ENCODE measurements around the gene TUBA3D.
A peak's percentile ranks its signal among the peaks of the same experiment; 100 is the strongest.
"Not testable (repeated sequence)": the region's sequence is repeated elsewhere in the genome, so short reads cannot be mapped to it uniquely, and the experiment has no call there.

The TUBA3D gene

DNA sequence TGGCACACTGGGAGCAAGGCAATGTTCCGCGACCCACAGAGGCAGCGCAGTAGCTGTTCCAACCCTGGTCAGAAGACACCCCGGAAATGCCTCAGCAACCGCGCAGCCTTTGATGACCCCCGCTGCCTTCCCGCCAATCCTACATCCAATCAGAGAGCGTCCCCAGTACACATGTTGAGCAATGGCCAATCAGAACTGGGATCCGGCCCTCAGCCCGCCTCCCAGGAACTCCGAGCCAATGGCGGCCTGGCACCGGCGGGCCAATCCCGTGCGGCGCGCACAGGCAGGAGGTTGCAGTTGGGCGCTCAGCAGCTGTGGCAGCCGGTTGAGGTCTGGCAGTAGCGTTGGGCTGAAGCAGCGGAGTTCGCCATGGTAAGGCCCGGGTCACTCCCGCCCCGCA lies at the start of gene TUBA3D:
TUBA3D (plus strand) TSS at position 289 of the 400 bp plus-strand sequence; CDS start at position 370, 81 bp downstream.
- no peak for DNase-seq (ENCODE audit: low read depth)
- H3K4me3 ChIP-seq (ENCODE audit: low read depth, low read length): no peak within 1 kb of the TSS
- TF ChIP-seq, protein P1, sequence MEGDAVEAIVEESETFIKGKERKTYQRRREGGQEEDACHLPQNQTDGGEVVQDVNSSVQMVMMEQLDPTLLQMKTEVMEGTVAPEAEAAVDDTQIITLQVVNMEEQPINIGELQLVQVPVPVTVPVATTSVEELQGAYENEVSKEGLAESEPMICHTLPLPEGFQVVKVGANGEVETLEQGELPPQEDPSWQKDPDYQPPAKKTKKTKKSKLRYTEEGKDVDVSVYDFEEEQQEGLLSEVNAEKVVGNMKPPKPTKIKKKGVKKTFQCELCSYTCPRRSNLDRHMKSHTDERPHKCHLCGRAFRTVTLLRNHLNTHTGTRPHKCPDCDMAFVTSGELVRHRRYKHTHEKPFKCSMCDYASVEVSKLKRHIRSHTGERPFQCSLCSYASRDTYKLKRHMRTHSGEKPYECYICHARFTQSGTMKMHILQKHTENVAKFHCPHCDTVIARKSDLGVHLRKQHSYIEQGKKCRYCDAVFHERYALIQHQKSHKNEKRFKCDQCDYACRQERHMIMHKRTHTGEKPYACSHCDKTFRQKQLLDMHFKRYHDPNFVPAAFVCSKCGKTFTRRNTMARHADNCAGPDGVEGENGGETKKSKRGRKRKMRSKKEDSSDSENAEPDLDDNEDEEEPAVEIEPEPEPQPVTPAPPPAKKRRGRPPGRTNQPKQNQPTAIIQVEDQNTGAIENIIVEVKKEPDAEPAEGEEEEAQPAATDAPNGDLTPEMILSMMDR (IDR thresholded peaks at IDR 0.05; ENCODE audit: insufficient read depth, low read depth, low read length, missing control alignments): no peak

DNA sequence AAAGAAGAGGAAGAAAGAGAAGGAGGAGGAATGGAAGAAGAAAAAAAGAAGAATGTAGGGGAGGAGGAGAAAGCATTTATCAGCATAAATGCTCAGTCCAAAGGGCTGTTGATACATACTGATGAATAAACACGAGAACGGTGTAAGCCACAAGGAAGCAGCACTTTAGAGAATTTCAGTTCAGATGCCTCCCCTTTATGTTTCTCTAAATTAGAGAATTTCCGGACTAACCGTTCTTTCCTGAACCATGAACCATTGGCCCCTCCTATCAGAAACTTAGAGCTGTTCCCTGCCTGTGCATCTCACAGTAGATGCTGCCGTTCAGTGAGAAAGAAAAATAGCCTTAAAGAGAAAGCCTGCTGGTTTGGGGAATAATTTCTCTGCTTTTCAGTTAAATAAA lies 49.2 kb upstream of the TUBA3D start:
- TF ChIP-seq, protein P1 (IDR thresholded peaks at IDR 0.05; ENCODE audit: insufficient read depth, low read depth, low read length, missing control alignments): no peak
- H3K4me3 ChIP-seq (ENCODE audit: low read depth, low read length): no peak overlapping the region
- peak; percentile 58 for DNase-seq (ENCODE audit: low read depth)

- TF ChIP-seq, protein P1 (IDR thresholded peaks at IDR 0.05; ENCODE audit: insufficient read depth, low read depth, low read length, missing control alignments): no peak
- DNase-seq (ENCODE audit: low read depth): no peak
- H3K4me3 ChIP-seq (ENCODE audit: low read depth, low read length): no peak overlapping the region
Measured at GRCh38 chr2:131431336-131431735, 44.6 kb upstream of the TUBA3D start.

DNA sequence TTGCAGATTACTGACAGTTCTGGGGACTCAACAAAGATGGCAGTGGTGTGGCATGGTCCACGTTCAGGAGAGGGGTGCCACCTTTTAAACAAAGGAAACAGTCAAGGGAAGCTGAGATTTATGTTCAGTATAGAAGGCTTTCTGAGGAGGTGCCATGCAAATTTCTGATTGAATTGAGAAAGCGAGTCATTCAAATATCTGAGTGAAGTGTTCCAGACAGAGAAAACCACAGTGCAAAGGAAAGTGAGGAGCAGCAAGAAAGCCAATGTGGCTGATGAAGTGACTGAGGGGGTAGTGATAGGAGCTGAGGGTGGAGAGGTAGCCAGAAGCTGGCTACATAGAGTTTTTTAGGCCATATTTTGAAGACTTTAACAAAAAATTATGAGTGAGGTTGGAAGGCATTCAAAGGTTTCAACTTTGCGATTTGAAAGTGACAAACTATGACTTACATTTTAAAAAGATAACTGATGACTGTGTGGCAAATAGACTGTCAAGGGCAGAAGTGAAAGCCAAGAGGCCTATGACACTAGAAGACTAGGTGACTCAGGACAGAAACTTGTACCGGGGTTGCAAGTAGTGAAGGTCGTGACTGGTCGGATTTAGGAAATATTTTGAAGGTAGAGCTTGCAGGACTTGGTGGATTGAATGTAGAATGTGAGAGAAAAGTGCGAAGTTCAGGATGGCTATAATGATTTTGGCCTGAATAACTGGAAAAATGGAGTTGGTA lies 35.0 kb upstream of the TUBA3D start:
- H3K4me3 ChIP-seq (ENCODE audit: low read depth, low read length): not testable (repeated sequence)
- DNase-seq (ENCODE audit: low read depth): peak; percentile 46

- not testable (repeated sequence) for DNase-seq (ENCODE audit: low read depth); H3K4me3 ChIP-seq (ENCODE audit: low read depth, low read length)
Measured at GRCh38 chr2:131444736-131445514, 31.0 kb upstream of the TUBA3D start.

DNA sequence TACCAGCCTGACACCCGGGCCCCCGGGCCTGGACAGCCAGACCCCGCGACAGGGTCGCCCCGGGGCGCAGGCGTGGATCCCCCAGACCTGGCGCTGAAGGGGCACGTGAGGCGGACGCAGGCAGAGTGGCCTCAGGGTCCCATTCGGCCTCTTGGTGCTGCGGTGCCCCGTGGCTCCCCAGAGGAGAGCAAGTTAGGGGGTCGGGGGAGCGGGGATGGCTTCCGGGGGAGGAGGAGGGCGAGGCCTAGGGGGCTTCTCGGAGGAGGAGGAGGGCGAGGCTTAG lies 30.5 kb upstream of the TUBA3D start:
- DNase-seq (ENCODE audit: low read depth); H3K4me3 ChIP-seq (ENCODE audit: low read depth, low read length): not testable (repeated sequence)

GRCh38 chr2:131445896-131446295 lies 30.0 kb upstream of the TUBA3D start:
- TF ChIP-seq, protein P1 (IDR thresholded peaks at IDR 0.05; ENCODE audit: insufficient read depth, low read depth, low read length, missing control alignments): no peak
- no peak overlapping the region for H3K4me3 ChIP-seq (ENCODE audit: low read depth, low read length)
- DNase-seq (ENCODE audit: low read depth): no peak

- not testable (repeated sequence) for H3K4me3 ChIP-seq (ENCODE audit: low read depth, low read length); DNase-seq (ENCODE audit: low read depth)
Measured at GRCh38 chr2:131447981-131448380, 27.9 kb upstream of the TUBA3D start.

DNA sequence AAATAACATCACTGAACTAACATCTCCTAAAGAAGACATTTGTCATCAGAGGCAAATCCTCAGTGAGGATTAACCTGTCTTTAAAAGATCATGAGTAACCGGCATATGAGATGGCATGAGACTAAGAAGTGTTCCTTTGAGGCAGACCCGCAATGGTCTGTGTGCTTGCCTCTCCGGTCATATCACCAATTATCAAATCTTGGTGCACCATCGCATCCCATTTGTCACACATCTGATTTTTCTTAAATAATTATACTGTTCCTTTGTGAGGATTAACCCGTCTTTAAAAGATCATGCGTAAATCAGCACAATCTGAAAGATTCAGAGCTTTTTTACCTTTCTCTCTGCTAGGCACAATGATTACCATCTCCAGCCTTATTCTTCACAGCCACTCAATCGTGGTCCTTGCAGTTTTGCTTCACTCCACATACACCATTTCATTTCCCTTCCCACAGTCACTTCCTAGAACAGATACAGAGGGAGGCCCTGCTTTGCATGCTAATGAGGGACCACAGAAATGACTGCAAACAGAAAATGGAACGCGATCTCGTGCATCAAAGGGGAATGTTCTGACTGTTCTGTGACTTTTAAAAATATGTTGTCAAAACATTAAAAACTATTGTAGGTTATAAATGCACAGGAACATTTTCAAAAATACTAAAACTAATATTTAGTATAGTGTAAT lies 24.5 kb upstream of the TUBA3D start:
- not testable (repeated sequence) for H3K4me3 ChIP-seq (ENCODE audit: low read depth, low read length); DNase-seq (ENCODE audit: low read depth)

- not testable (repeated sequence) for H3K4me3 ChIP-seq (ENCODE audit: low read depth, low read length); DNase-seq (ENCODE audit: low read depth)
Measured at GRCh38 chr2:131454914-131455313, 21.0 kb upstream of the TUBA3D start.

DNA sequence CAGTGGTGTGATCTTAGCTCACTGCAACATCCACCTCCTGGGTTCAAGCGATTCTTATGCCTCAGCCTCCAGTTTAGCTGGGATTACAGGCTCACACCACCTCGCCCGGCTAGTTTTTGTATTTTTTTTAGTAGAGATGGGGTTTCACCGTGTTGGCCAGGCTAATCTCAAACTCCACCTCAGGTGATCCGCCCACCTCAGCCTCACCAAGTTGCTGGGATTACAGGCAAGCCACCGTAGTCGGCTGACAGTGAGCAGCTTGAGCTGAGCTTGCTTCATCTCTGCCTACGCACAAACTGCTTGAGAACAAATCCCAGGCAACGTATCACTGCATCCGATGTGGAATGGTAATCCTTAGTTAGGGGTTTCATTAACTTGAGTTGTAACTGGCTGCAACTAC lies 8.2 kb upstream of the TUBA3D start:
- not testable (repeated sequence) for H3K4me3 ChIP-seq (ENCODE audit: low read depth, low read length); DNase-seq (ENCODE audit: low read depth)

DNA sequence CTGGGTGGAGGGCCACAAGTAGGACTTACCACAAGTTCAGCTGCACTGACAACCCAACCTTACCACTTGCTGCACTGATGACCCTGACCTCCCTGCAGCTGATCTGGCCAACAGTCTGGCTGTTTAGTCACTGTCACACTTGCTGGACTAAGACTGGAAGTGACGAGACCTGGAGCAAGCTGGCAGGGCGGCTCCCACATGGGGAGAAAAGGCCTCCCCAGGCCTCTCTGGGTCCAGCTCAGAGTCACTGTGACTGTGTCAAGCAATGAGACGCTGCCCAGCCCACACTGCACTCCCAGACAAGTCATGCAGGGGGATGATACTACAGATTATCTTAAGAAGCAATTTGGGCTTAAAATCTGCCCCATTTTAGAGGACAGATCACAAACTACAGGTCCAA lies 5.0 kb upstream of the TUBA3D start:
- not testable (repeated sequence) for H3K4me3 ChIP-seq (ENCODE audit: low read depth, low read length); DNase-seq (ENCODE audit: low read depth)

GRCh38 chr2:131471624-131472023 lies 4.3 kb upstream of the TUBA3D start:
- H3K4me3 ChIP-seq (ENCODE audit: low read depth, low read length); DNase-seq (ENCODE audit: low read depth): not testable (repeated sequence)

GRCh38 chr2:131473266-131473665 lies 2.7 kb upstream of the TUBA3D start:
- not testable (repeated sequence) for H3K4me3 ChIP-seq (ENCODE audit: low read depth, low read length); DNase-seq (ENCODE audit: low read depth)

Measured in GM12865 (cell line).